ENCODE data around the gene ANOS1.
"Not testable (repeated sequence)": the region's sequence is repeated elsewhere in the genome, so short reads cannot be mapped to it uniquely, and the experiment has no call there.

The ANOS1 gene, protein sequence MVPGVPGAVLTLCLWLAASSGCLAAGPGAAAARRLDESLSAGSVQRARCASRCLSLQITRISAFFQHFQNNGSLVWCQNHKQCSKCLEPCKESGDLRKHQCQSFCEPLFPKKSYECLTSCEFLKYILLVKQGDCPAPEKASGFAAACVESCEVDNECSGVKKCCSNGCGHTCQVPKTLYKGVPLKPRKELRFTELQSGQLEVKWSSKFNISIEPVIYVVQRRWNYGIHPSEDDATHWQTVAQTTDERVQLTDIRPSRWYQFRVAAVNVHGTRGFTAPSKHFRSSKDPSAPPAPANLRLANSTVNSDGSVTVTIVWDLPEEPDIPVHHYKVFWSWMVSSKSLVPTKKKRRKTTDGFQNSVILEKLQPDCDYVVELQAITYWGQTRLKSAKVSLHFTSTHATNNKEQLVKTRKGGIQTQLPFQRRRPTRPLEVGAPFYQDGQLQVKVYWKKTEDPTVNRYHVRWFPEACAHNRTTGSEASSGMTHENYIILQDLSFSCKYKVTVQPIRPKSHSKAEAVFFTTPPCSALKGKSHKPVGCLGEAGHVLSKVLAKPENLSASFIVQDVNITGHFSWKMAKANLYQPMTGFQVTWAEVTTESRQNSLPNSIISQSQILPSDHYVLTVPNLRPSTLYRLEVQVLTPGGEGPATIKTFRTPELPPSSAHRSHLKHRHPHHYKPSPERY

DNA sequence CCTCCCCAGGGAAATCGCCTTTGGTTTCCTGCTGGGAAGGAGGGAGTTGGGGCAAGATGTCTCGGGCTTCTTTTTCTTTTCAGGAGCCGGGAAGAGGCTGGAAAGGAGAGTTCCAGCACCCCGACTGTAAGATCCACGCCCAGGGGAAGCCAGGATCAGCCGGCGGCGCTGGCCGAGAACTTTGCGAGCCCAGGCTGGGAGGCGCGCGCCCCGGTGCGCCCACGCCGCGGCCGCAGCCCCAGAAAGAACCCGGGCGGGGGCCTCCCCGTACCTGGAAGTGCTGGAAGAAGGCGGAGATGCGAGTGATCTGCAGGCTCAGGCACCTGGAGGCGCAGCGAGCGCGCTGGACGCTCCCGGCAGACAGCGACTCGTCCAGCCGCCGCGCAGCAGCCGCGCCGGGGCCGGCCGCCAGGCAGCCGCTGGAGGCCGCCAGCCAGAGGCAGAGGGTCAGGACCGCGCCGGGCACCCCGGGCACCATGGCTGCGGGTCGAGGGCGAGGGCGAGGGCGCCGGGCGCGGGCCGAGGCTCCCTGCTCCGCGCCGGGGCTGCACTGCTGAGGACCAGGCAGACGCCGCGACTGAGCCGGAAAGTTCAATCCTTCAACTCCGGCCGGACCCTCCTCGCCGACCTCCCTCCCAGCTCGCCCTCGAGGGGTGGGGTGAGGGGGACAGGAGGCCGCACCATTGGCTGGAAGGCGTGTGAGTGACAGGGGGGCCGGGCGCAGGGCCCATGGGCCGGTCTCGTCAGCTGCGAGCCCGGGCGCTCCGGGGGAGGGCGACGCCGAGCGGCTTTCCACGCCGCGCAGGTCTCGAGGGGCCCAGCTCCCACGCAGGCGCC, at the start of gene ANOS1:
ANOS1 (minus strand) TSS at position 579 of the 837 bp plus-strand sequence; CDS start at position 478, 101 bp downstream.
- no peak for DNase-seq

DNA sequence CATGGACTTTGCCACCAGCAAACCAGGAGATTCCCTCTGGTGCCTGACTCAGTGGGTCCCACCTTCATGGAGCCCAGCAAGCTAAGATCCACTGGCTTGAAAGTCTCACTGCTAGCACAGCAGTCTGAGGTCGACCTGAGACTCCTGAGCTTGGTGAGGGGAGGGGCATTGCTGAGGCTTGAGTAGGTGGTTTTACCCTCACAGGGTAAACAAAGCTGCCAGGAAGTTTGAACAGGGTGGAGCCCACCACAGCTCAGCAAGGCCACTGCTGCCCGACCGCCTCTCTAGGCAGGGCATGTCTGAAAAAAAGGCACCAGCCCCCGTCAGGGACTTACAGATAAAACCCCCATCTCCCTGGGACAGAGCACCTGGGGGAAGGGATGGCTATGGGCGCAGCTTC, 41.2 kb upstream of the ANOS1 start:
- DNase-seq, result no peak

DNA sequence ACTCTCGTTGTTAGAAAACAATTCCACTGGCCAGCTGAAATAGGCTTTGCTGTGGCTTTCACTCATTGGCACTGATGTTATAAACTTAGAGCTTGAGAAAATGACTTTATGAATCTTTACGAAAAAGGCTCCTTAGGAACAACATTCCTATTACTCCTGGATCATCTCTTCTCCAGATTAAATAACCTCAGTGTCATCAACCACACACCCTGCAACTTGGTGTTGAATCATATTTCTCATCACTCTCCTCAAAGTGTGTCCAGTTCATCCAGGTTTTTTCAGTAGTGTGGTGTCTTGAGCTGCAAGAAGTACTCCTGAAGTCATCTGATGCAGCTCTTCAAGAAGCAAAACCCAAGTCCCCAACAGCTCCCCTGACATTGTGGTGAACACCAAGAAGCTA, 28.1 kb upstream of the ANOS1 start:
- DNase-seq, result no peak

DNA sequence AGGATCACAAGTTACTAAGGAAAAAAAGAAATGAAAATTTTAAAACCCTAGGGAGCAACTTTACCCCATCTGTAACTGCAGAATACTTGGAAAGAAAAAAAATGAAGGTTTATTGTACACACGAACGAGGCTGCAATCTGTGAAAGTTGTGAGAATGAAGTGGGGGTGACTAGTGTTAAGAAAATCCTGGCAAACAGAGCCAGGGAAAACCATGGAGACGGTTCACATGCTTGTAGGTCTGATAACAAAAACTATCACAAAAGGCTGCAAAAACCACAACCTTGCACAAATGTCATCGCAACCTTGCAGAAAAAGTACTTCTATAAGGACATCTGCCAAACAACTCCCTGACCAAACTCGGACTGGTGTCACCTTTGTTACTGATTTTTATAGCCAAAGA, 26.8 kb upstream of the ANOS1 start:
- DNase-seq, result not testable (repeated sequence)

DNA sequence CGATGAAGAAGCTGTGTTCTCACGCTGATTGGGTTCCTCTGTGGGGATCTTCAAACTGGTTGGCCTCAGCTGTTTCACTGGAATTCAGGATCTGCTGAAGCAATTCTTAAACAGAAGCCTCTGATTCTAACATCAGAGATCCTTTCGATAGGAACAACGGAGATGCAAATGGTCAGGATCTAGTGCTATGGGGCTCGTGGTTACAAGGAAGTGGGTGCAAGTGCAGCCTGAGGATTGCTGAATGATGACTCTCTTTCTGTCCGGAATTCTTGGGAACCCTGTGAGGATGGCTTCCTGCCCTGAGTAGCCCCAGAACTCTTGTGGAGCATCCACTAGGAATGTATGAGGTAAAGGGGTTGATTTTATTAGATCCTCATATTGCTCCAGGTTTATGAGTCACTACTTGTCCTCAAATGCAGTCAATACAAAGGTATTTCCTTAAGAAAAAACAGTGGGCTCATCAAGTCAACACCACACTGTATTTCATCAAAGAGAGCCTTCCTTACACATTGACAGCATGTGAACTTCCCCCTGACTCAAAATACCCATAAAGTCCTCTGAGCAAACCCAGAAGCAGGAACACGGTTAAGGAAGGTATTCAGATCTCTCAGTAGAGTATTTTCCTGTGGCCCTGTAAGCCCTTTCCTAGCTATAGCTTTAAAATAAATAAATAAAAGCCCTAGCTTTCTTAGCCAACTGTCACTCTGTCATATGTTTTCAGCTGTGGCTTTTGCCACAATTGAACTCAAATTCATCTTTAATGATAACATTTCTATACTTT, 25.9 kb upstream of the ANOS1 start:
- DNase-seq, result not testable (repeated sequence)

DNA sequence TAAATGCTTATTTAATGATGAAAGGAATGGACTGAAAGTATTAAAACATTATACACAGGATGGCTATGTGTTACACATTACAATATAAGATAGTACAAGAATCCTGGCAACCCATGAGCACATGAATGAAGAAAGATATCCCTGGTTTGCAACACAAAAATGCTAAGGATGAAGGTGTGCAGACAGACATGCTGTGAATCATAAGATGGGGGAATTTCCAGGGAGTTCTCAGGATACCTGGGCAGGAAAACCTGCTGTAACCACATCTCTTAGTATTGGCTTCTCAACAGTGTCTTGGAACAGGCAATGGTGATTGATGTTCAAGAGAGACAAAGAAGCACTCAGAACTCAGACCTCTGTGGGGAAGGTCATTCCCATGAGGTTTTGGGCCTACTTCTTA, 23.9 kb upstream of the ANOS1 start:
- DNase-seq, result no peak

DNA sequence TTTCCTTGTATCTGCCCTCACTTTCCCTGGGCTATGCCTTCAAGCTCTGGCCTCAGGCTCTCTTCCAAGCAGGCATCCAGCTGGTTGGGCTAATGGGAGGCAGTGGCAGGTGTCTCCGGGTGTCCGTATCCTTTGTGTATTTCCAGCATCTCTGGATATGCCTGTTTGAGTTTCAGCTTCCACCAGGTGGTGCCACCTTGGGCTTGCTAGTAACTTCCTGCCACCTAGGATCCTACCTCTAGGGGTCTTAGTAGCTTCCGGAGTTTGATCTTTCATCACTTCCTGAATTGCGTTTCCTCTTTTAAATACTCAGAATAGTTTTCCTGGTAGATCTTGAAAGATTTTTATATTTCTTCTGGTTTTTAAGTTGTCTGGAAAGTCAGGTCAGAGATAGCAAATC, 23.2 kb upstream of the ANOS1 start:
- DNase-seq, result no peak

DNA sequence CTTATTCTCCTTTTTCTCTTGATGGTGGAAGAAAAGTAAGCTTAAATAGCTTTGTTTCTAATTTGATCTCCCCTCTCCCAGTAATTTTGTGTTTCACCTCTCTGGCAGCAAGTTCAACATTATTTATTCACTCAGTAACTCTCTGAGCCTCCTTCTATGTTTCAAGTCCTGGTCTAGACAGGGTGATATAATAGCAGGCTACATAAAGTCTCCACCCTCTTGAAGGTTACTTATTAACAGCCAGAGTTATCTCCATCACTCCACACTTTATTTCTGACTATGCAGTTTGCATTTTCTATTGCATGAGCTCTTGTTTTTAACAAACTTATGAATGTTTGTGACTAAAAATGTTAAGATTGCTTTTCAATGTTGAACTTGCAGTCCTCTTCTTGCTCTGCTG, 17.8 kb upstream of the ANOS1 start:
- no peak for DNase-seq

DNA sequence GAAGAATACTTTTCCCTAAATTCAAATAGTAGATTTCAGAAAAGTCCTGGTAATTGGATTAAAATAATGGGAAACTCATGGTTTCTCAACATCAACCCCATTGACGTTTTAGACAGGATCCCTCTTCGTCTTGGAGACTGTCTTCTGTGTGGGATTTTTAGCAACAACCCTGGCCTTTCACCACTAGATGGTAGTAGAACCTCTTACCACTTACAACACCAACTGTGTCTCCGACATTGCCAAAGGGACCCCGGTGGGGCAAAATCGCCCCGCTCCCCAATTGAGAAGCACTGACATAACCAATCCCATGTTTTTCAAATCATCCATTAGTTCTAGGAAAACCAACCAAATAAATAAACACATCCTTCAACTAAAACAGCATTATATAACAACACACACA, 16.9 kb upstream of the ANOS1 start:
- no peak for DNase-seq

DNA sequence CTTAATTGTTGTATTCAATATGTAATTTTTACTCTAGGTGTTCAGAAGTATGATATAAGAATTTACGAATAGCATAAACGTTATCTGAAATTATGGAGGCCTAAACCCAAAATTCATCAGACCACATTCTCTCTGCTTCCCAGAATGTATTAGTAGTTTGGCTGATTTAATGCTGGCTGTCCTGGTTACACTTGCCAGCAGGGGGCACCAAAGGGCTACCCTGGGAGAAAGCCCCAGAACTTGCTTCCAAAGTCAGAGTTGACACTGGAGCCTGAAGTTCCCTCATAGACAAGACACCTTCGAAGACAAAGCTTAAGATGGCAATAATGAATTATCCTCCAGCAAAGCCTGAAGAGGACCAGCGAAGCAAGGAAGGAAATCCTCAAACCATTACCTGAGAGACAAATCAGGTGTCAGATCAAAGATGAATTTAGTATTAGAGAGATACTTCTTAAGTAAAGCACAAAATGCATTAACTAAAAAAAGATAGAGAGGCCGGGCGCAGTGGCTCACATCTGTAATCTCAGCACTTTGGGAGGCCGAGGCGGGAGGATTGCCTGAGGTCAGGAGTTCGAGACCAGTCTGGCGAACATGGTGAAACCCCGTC, 11.3 kb upstream of the ANOS1 start:
- DNase-seq, result peak; percentile 55

DNA sequence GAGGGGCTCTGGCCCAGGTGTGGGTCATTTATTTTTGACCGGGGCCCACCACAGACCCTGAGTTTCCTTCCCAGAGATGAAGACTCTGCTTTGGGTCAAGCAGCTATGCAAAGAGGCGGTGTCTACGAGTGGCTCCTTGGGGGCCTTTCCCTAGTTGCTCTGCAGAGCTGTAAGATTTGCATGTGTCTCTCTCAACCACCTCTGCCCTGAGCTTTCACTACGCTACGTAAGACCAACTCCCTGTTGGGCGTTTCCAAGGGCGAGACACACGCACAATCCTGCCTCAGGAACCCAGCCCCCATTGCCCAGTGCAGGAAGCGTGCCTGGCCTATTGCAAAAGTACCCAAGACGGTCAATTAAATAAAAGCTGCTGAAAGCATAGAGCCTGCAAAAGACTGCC, 10.0 kb upstream of the ANOS1 start:
- DNase-seq, result no peak

DNA sequence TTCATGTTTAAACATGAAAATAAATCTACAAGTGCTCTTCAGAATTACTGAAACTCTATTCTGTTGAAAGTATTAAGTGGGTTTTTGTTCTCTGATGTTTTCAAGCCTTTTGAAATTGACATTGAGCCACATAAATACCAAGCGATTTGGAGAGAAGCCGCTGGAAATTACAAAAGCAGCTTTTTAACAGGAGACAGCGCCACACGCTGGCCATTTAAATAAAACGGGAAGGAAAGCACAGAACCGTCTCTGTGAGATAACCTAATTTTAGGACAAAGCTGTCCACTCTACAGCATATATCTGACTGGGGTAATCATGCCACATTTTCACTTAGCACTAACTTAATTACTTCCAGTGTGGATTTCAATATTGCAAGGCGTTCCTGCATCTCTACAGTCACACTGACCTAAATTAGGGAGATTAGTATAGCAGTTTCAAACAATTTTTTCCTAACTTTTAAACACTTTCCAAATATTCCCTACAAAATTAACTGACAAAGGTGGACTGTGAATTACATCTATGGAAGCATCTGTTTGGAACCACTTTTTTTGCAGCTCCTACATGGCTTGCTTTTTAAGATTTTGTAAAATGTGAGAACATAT, 6.8 kb upstream of the ANOS1 start:
- peak; percentile 9 for DNase-seq

DNA sequence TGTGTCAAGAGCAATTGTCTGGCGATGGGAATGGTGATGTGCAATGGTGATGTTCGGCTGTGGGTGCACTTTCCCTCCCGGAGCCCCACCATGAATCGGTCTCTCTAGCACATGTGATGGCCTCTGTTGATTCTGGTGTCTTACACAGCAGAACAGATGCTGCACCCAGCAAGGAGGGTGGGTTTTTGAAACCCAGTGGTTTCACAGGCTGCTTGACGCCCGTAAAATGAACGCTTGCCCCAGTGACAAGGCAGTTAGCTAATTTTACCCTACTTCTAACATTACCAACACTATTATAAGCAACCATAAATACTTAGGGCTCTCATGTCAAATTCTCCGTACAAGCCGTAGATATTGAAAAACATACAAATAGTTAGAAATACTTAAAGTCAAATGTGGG, 5.9 kb upstream of the ANOS1 start:
- DNase-seq, result no peak

DNA sequence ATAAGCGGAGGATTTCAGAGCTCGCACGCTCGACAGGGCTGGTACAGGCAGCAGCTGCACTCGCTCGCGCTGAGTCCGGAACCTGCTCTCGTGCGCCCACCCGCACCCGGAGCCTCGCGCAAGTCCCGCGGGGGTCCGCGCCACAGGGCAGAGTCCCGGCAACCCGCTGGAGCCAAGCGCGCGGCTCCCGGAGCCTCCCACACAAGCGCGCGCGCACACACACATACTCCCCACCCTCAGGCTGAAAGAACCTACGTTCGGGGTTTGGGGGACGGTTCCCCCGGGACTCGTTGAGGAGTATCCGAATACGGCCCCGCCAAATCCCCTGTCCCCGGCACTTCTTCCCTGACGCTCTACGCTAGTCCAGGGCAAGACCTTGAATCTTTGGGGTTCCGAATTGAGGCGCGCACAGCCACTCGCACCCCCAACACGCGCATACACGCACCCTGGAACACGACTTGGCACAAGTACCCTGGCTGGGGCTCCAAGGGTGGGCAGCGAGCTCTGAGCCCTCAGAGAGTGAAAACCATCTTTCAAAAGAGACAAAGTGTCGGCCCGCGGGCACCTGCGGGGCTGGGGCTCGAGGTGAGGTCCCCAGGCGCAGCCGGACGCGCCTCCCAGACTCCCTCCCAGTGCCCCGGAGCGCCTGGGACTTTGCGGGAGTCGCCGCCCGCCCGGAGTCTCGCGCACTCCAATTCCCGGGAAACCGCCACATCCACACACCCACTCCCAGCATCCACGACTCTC, 952 bp downstream of the ANOS1 start:
- DNase-seq, result no peak

DNA sequence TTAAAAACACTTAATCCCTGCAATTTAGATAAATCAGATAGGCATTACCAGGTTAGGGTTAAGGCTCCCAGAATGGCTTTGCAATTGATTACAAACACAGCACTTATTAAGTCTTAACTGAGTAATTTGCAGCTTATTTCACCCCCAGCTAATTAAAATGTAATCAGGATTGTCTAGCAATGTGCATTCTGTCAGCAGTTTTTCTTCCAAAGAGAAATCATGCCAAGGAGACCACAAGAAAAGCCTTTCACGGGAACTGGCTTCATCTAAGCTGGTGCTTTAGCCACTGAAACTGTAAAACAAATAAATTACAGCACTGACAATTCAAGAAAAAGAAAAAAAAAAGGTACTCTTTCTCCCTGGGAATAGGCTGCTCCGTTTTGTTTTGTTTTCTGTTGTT, 2.1 kb downstream of the ANOS1 start:
- no peak for DNase-seq

DNA sequence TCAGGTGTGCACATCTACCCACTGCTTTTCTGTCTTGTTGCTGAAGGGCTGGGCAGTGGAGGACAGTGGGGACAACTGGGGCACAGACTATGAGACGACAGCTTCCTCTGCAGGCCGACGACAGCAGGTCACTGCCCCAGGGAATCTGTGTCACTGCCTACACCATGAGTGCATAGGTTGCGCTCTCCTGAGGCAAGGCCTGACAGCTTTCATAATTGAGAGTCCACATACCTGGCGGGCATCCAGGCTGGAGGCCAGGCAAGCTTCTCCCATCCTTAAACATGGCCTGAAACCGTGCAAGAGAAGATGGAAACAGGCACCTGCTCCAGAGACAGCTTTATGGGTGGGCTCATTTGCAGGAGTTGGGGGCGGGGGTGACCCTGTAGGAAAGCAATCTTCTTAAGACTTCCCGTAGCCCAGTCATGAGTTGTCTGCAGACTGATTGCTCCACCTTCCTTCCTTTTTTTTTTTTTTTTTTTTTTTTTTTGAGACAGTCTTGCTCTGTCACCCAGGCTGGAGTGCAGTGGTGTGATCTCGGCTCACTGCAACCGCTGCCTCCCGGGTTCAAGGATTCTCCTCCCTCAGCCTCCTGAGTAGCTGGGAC, 2.9 kb downstream of the ANOS1 start:
- DNase-seq, result no peak

DNA sequence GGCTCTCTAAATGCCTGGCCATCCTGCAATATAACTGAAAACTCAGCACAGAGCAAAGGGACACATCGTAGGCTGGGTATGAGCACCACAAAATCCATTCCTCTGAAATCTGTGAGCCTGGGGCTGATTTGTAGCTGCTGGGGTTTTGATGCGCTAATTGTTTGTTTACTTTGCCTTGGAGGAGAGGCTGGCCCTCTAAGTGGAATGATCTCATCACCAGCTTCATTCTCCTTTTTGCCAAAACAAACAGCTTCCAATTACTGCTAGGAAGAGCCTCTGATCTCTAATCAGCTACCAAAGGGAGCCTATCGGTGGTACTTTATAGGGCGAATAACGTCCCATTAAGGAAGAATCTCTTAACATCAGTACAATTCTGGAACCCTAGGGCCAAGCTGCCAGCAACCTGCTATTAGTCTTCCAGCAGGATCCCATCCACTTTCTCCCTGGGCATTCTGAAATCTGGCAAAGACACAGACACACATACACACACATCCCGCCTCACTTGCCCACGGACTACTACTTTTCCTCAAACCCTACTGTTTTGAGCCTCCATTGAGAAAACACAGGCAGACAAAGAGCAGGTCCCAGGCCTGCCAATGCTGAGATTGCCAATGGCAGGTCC, 5.8 kb downstream of the ANOS1 start:
- DNase-seq, result no peak

DNA sequence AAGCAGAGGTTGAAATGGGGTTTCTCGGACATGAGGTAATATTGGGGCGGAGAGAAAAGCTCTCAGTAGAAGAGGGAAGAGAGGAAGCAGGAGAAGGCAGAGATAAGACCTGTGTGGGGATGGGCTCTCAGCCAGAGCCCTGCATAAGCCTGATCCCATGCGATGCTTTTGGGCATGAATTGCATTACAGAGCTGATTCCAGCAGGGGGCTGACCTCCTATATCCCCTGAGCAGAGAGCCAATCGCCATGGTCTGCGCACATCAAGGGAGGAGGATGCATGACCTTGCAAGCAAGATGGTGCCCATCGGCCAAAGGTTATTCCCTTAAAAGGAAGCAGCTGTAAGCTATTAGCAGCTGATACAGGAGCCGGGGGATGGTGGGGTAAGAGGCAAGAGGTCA, 7.6 kb downstream of the ANOS1 start:
- DNase-seq, result no peak

DNA sequence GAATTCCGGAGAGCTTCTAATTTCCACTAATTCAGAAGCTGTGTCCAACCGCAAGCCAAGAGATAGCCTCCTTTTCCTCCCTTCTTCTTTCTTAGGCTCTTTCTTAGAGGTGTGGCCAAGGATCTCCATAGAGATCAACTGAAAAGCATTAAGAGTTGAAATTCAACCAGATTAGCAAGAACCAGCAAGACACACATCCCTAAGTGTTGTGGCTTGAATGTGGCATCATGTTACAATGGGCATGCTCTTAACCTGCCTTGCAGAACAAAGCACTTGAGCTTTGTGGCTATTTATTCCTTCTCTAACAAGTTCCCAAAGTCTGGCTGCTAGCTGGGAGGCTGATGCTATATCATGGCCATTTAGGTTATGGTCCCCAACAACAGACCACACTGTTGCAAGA, 10.4 kb downstream of the ANOS1 start:
- DNase-seq, result no peak

DNA sequence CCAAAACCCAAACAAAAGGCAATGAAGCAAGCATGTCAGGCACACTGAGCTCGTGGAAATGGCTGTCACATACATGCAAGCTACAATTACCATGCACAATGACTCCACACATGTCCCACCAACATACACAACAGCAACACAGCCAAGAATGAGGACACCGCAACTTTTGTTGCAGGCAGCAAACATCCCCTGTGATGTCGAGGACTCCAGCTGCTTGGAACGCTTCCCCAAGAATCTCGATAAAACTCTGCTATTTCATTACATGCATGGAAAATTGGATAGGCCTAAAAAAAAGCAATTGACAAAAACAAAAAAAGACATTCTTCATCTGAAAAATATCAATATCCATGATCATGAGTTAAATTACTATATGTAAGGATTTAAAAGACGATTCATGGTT, 11.8 kb downstream of the ANOS1 start:
- no peak for DNase-seq
